ENCODE results near the gene TULP1.
A peak's percentile ranks its signal among the peaks of the same experiment; 100 is the strongest.

The TULP1 gene

DNA sequence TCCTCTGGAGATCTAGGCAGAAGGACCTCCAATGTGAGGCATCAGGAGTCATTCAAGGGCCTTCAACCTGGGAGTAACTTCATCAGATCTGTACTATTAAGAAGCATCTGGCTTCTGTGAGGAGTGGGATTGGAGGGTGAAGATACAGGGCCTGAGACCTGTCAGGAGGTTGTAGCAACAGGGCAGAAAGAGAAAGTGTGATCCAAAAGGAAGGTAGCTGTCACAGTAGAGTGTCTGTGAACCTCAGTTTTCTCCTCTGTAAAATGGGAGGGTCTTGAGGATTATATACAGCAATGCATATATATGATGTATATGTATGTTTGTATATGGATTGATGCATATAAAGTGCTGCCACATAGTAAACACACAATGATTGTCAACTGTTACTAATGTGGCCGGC, 47.0 kb downstream of the TULP1 start:
- no peak for DNase-seq (ENCODE audit: low read depth, low spot score)

DNA sequence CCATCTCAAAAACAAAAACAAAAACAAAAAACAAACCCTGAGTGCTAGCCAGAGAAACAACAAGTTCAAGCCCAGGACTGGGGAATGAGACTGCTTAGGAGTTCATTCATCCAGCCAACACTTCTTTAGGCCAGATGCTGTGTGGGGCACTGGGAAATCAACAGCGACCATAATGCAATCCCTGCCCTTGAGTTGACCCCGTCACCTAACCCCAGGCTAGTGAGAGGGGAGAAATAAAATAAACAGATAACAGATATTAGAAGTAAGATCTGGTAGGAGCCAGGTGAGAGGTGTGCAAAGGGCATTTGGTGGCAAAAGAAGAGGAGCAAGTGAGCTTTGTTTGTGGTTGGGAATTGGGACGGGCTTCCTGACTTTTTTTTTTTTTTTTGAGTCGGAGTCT, 49.4 kb downstream of the TULP1 start:
- DNase-seq (ENCODE audit: low read depth, low spot score): no peak

DNA sequence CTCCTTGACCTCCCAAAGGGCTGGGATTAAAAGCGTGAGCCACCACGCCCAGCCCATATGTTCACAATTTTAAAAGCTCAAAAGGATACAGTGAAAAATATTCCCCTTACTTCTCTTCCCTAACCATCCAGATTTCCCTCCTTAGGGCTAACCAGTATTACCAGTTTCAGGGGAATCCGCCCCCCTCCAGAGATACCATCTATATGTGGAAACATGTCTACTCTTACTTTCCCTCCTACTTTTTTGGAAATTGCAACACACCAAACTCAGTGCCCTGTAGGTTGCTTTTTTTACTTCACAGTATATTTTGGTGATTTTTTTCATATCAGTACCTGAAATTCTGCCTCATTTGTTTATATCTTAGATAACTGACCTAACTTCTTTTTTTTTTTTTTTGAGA, 51.4 kb downstream of the TULP1 start:
- no peak for DNase-seq (ENCODE audit: low read depth, low spot score)

- no peak for DNase-seq (ENCODE audit: low read depth, low spot score)
Observed at GRCh38 chr6:35457907-35458306, 54.8 kb downstream of the TULP1 start.

GRCh38 chr6:35454391-35455110, 58.1 kb downstream of the TULP1 start:
- DNase-seq (ENCODE audit: low read depth, low spot score): no peak

- DNase-seq (ENCODE audit: low read depth, low spot score): no peak
Observed at GRCh38 chr6:35453236-35453635, 59.5 kb downstream of the TULP1 start.

GRCh38 chr6:35452183-35453090, 60.3 kb downstream of the TULP1 start, which contains the start of gene FANCE:
Gene FANCE, plus strand, starts transcription at chr6:35452338. Its CDS starts 208 bp downstream, at chr6:35452546.
- peak; percentile 81 for DNase-seq (ENCODE audit: low read depth, low spot score)

DNA sequence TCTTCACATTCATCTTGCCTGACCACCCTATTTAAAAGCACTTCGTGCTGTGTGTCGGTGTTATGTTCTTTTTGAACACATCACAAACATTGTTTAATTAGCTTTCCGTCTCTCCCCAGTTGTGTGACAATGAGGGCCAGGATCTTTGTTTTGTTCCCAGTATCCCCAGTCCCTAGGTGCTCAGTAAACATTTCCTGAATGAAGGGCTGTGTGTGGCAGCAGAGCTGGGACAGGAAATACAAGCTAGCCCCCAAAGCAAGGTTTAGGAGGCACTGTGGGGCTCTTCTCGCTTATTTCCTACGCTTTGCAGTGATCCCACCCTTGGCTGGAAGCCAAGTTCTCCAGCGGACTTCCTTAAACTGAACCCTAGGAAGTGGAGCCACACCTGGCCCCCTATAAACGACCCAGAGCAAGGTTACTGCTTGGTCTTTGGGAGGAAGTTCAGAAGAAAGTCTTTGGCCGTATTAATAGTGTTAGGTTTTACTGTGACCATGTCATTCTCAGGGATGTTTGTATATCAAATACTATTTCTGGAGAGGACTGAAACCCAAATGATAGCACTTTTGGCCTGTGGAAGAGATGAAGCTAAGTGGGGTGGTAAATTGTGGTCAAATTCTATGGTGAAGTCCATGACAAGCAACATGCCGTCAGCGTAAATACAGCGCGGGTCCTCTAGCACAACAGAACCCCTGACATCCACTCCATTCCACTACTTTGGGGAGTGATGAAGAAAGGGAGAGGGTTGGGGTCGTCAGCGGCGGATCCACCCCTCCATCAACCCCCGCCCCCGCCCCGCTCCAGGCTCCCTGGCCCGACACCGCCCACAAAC, 61.1 kb downstream of the TULP1 start:
- DNase-seq (ENCODE audit: low read depth, low spot score): no peak

- DNase-seq (ENCODE audit: low read depth, low spot score): no peak
Observed at GRCh38 chr6:35449287-35449881, 63.3 kb downstream of the TULP1 start.

- DNase-seq (ENCODE audit: low read depth, low spot score): no peak
Observed at GRCh38 chr6:35448191-35448590, 64.5 kb downstream of the TULP1 start.

Measured in brain pericyte (primary cell).